HG03378 (cell line): Measurements from ENCODE around the gene PSPC1.

Experiments used
- ATAC-seq: cut with Tn5 transposase; IDR thresholded peaks from one replicate; pipeline ENCODE4 v1.9.1; 2021; ENCODE audit warnings: mild to moderate bottlenecking, moderate library complexity; ENCODE audit not compliant: unreplicated experiment

PSPC1 gene

DNA sequence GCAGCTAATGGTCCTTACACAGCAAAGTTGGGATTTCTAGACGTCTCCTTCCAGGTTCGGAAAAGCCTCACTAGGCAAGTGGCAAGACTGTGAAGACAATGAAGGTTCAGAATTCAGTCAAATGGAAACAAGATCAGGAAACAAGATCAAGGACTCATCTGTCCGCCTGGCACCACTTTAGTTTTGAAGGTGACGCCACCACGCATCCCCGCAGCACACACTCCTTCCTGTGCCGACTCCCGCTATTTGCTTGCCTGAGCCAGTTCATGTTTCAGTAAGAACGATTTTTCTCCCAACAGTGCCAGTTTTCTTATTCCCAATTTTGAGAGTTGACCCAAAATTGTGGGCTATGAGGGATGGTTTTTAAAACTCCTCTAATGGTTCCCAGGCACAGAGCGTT is 107.8 kb downstream of the PSPC1 start:
- no peak for ATAC-seq

DNA sequence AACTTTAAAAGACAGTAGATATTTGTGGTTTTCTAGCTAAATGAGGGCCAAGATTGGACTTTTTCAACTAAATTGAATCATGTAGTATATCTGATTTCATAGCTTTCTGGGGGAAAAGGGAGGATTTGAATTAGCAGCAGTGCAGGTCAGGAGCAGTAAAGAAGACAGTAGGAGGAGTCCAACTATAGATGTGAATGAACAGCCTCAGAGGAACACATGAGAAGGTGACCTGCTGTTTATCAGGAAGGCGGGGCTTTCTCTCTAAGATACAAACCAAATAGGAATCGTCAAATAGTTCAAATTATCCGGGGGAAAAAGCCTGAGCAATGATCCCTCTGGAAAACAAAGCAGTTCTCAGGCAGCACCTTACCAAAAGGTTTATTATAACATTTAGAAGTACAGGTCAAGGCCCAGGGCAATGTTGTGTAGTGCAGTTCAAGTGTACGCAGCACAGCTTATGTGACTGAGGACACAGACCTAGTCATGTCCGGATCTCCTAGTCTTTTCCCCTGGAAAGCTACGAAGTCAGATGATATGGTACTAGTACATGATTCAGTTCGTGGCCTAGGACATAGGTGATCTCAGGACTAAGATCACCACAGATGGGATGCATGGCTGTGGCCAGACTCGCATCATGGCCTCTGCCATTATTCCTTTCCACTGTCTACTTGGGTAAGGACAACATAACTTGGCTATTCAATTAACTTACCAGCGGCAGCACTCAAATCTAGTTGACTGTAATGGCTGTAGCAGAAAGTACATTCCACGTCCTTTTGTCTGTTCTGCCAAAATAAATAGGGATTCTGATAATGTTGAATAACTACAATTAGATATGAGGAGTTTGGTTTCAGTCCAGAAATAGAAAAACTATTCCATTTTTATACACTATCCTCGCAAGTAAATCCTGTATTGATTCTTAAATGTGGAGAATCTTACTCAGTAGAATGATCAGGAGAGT is 109.0 kb downstream of the PSPC1 start:
- ATAC-seq, result no peak

DNA sequence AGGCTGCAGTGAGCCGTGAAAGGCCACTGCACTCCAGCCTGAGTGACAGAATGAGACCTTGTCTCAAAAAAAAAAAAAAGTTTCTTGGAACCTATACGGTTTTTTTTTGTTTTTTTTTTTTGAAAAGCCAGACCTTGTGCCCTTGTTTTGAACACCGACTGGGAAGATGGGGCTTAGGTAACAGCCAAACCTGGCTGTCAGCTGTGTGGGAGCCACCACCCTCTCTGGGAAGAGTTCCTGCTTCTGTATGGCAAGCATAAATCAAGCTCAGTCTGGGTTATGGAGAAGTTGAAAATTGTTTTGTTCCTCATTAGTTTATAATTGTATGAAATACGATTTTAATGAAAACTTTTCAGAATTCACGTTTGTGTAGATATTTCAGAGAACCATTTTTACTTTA is 109.8 kb downstream of the PSPC1 start:
- no peak for ATAC-seq

DNA sequence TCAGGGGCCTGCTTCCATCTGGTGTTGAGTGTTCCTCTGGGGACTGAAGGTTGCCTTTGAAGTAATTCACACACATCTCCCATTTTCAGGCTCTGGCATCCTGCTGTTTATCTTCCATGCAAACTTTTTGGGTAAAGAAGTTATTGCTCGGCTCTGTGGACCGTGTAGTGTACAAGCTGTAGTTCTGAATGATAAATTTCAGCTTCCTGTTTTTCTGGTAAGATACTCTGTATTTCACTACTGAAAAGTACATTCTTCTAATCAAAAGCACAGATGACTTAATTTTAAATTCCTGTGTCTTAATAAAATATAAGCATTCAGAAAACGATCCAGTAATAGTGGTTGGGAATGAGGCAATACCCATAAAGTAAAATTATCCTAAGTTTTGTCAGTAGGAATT is 112.6 kb downstream of the PSPC1 start:
- ATAC-seq, result no peak

DNA sequence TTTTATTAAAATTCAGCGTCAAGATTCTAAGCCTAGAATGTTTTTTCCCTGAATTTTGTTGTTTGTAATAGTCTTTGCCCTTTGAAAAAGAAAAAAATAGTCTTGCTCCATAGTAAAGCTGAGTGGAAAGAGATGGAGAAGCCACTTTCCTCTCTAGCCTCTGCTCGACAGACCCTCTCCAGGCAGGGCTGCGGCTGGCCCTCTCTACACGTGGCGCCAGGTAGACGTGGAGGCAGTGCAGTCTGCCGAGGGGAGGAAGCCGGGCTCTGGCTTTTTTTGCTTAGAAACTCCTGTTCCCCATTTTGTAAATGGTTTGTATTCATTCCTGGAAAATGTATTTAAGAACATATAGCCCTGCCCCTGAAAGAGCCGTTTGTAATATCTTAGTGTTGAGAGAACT is 114.0 kb downstream of the PSPC1 start:
- ATAC-seq, result no peak

DNA sequence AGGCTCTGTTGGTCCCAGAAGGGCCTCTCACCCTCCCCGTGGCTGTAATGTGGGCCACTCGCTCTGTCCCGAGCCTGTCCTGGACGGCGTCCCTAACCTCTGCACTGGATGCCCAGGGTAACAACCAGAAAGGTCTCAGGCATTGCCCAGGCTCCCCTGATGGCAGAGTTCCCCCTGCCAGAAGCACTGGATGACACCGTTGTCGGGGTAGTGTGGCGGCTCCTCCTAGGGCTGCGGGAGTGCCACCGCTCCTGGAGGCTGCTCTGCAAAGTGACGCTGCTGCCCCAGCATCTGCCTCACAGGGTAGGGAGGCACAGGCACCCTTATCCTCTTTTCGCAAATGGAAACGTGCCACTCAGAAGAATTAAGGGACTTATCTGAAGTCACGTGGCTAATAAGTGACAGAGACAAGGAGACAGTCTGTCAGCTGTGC is 117.3 kb downstream of the PSPC1 start:
- no peak for ATAC-seq

DNA sequence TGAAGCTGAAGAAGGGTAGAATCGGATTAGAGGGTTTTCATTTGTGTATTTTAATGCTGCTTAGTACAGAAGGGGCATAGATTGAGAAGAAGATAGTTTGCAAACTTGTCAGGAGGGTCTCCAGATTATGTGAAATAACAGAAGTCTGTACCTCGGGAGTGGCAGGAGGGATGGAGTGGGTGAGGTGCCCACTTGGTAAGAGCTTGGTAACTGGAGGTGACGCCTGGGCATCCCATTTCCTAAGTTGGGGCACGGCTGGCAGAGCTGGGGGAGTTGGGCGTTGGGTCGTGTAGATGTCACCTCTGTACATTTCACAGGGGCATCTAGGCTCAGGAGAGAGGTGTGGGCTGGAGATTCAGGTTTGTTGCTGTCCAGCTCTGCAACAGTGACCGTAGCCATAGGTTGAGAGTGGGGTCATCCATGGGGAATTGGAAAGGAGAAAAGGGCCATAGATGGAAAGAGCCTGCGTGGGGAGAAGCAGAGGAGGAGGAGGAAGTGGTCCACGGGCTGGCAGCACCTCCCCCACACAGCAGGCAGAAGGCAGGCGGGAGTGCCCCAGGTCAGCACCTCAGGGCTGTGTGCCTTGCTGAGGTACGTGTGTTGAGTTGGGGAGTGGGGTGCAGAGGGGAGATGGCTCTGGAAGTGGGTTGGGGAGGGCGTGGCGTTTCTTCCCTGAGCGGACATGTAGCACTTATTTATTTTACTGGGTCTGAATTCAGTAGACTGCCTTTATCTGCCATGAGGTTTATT is 118.1 kb downstream of the PSPC1 start:
- ATAC-seq, result no peak

DNA sequence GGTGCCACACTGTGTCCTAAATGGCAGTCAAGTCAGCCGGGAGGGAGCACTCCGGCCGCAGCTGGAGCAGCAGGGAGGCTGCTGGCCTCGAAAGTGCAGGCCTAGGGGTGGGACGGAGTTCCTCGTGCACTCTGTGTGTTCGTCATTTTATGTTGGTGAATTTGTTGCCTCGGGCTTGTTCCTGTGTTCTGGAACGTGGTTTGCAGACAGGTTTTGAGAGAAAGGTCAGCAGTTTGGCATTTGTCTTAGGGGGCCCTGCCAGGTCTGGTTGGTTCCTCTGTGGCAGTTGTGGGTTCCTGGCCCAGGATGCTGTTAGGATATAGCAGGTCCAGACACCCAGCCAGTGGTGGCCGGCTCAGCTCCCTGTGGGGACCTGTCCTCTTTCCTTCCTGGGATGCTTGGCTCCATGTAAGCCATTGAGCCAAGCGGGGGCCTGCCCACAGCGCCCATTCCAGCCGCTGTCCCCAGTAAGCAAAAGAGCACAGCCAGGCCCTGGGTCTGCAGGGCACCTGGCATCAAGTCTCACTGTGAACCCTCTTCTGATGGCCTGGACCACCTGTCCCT is 119.2 kb downstream of the PSPC1 start:
- no peak for ATAC-seq

DNA sequence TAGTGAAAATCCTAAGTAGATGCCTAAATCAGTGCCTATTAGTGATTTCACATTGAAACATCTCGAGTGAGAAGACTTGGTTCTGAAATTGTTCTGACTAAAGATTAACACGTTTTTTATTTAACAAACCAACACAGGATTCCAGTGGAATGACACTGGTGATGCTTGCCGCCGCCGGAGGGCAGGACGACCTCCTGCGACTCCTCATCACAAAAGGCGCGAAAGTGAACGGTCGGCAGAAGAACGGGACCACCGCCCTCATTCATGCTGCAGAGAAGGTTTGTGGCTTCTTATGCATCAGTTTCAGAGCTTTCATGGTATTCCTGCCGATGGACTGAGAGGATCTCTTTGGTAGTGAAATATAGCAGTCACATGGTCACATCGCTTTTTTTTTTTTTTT is 121.2 kb downstream of the PSPC1 start:
- ATAC-seq, result no peak

DNA sequence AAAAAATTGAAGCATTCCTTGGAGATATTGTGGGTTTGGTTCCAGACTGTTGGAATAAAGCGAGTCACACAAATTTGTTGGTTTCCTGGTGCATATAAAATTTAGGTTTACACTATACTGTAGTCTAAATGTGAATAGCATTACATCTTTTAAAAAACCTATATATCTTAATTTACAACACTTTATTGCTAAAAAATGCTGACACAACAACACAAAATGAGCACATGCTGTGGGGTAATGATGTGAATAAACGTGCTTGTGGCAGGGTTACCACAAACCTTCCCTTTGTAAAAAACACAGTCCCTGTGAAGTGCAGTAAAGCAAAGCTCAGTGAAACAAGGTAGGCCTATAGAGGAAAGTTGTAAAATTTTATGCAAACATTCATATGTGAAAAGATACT is 121.6 kb downstream of the PSPC1 start:
- ATAC-seq, result no peak

DNA sequence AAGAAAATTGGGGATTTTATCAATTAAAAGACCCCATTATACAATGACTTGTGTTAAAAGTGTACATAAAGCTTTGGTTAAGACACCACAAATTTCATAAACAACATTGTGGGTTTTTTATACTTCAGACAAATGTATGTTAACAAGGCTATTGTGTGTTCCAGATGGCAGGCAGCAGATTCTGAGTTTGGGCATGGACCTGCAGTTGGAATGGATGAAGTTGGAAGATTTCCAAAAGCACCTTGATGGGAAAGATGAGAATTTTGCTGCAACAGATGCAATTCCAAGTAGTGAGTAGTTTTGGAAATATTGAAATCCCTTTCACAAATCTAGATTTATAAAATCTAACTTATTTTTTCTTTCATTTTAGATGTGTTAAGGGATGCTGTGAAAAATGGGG is 123.9 kb downstream of the PSPC1 start:
- ATAC-seq, result no peak

DNA sequence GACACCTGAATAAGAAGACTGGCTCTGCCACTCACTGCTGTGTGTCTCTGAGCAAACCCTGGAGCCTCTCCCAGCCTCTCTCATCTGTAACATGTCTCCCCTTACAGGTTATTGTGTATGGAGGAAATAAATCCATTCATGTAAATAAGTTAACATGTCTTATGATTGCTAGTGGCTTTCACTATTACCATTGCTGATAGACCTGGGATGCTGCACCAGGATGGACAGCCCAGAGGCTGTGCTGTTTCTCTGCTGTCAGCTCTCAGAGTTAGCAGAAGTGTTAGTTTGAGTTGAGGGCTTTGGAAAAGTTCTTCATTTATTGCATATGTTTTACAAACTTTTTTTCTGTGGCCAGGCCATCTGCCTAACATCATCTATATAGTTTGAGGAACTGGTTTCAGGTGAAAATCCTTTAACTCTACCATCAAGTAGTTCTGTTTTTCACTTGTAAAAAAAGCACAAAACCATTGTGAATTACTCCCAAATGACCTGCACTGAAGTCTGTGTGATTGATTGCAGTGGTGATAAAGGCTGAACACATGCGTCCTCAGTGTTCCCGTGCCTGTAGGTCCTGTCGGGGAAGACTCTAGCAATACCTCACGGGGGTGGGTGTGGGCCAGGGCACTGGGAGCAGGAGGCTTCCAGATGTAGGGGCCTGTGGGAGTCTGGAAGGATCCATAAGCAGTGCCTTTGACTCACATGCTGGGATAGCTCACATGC is 124.7 kb downstream of the PSPC1 start:
- no peak for ATAC-seq
